ENCODE results near the gene KDM1B. TPM values are rescaled to one million over a fixed set of nuclear protein-coding genes. Genes with fewer than 3 reads are reported as not detected.

The KDM1B gene
- total RNA-seq, 2 donors from 2014 or later = 8.7 to 15.5 TPM

- Histone ChIP-seq H3K27ac (no peak overlapping the region), H3K27me3 (no peaks in the 10 kb centered on the region), H3K9me3 (no peaks in the 10 kb centered on the region), H3K36me3 (peaks cover 9% of the 10 kb centered on the region), H3K4me1 (no peaks in the 10 kb centered on the region), H3K4me3 (no peak overlapping the region)
- TF ChIP-seq CTCF (IDR thresholded peaks at IDR 0.05) = no peak
- DNase-seq (ENCODE audit: low spot score) = no peak
Measured at GRCh38 chr6:18185624-18186023, 30.4 kb downstream of the KDM1B start.

DNA sequence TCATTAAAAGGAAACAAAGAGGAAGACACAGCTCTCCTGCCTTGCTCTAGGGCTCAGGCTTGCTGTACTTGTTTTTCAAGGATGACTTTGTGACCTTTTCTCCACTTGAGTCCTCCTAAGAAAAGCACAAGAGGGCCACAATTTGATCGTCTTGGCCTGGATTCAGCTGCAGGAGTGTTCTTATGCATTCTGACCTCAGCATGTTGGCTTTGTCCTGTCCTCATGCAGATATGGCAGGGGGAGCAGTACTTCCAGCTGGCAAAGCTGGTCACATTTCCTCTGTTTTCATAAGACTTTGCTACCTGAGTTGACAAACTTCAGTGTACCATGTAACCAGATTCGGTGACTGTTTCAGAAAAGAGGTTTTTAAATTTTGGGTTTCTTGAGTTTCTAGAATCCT is 30.8 kb downstream of the KDM1B start:
- DNase-seq (ENCODE audit: low spot score) = no peak
- no peak for TF ChIP-seq CTCF (IDR thresholded peaks at IDR 0.05)
- H3K4me1 ChIP-seq = no peaks in the 10 kb centered on the region
- no peak overlapping the region for H3K4me3 ChIP-seq
- no peaks in the 10 kb centered on the region for H3K27me3 ChIP-seq
- no peak overlapping the region for H3K27ac ChIP-seq
- no peaks in the 10 kb centered on the region for H3K9me3 ChIP-seq
- H3K36me3 ChIP-seq = peaks cover 9% of the 10 kb centered on the region

GRCh38 chr6:18186540-18187250 is 31.5 kb downstream of the KDM1B start:
- Histone ChIP-seq H3K36me3 (peaks cover 14% of the 10 kb centered on the region), H3K9me3 (no peaks in the 10 kb centered on the region), H3K27ac (no peak overlapping the region), H3K4me1 (no peaks in the 10 kb centered on the region), H3K4me3 (no peak overlapping the region), H3K27me3 (no peaks in the 10 kb centered on the region)
- TF ChIP-seq CTCF (IDR thresholded peaks at IDR 0.05) = no peak
- no peak for DNase-seq (ENCODE audit: low spot score)

- H3K36me3 ChIP-seq = peaks cover 17% of the 10 kb centered on the region
Measured at GRCh38 chr6:18187701-18188100, 32.5 kb downstream of the KDM1B start.

GRCh38 chr6:18189196-18189595 is 34.0 kb downstream of the KDM1B start:
- DNase-seq (ENCODE audit: low spot score) = no peak
- Histone ChIP-seq H3K4me1 (no peaks in the 10 kb centered on the region), H3K9me3 (no peaks in the 10 kb centered on the region), H3K4me3 (no peak overlapping the region), H3K27ac (no peak overlapping the region), H3K36me3 (peaks cover 17% of the 10 kb centered on the region), H3K27me3 (no peaks in the 10 kb centered on the region)
- no peak for TF ChIP-seq CTCF (IDR thresholded peaks at IDR 0.05)

More at GRCh38 chr6:18187701-18188100, 32.5 kb downstream of the KDM1B start:
- Histone ChIP-seq H3K9me3 (no peaks in the 10 kb centered on the region), H3K4me3 (no peak overlapping the region), H3K4me1 (no peaks in the 10 kb centered on the region), H3K27me3 (no peaks in the 10 kb centered on the region), H3K27ac (no peak overlapping the region)
- no peak for TF ChIP-seq CTCF (IDR thresholded peaks at IDR 0.05)
- DNase-seq (ENCODE audit: low spot score) = no peak

- H3K4me1 ChIP-seq = no peaks in the 10 kb centered on the region
- no peak for TF ChIP-seq CTCF (IDR thresholded peaks at IDR 0.05)
Measured at GRCh38 chr6:18192026-18192425, 36.8 kb downstream of the KDM1B start.

More at GRCh38 chr6:18192026-18192425, 36.8 kb downstream of the KDM1B start:
- no peaks in the 10 kb centered on the region for H3K27me3 ChIP-seq
- no peak for DNase-seq (ENCODE audit: low spot score)
- H3K27ac ChIP-seq = no peak overlapping the region
- peaks cover 13% of the 10 kb centered on the region for H3K36me3 ChIP-seq
- H3K4me3 ChIP-seq = no peak overlapping the region
- no peaks in the 10 kb centered on the region for H3K9me3 ChIP-seq
